Adipocyte (in vitro differentiated cells): Measurements from ENCODE around the gene NRP1.

ENCODE experiments used
- DNase-seq: peaks from one replicate; pipeline ENCODE4 v3.0.0-alpha.2; 2015; ENCODE audit warnings: low read depth
- H3K27me3 ChIP-seq: replicated peaks from 2 replicates; pipeline ENCODE4 v1.7.0; 2013; ENCODE audit warnings: mild to moderate bottlenecking, low read length, moderate library complexity; ENCODE audit not compliant: control insufficient read depth, insufficient read depth
- H3K36me3 ChIP-seq: 2 replicates; pipeline ENCODE4 v1.7.0; 2013; ENCODE audit warnings: low read length, mild to moderate bottlenecking, moderate library complexity; ENCODE audit not compliant: control insufficient read depth, insufficient read depth, severe bottlenecking
- H3K4me1 ChIP-seq: 2 replicates; pipeline ENCODE4 v1.7.0; 2013; ENCODE audit warnings: mild to moderate bottlenecking, low read length, moderate library complexity; ENCODE audit not compliant: control insufficient read depth, insufficient read depth
- H3K4me3 ChIP-seq: 2 replicates; pipeline ENCODE4 v1.7.0; 2013; ENCODE audit warnings: mild to moderate bottlenecking, low read length, moderate library complexity
- H3K9ac ChIP-seq: 2 replicates; pipeline ENCODE4 v1.7.0; 2013; ENCODE audit warnings: mild to moderate bottlenecking, low read length, moderate library complexity
- H3K9me3 ChIP-seq: 2 replicates; pipeline ENCODE4 v1.7.0; 2013; ENCODE audit warnings: mild to moderate bottlenecking, low read length, moderate library complexity; ENCODE audit not compliant: control insufficient read depth

Gene NRP1

GRCh38 chr10:33217854-33218253 is 116.6 kb downstream of the NRP1 start:
- H3K4me1 ChIP-seq, result peaks cover 51% of the 10 kb centered on the region
- no peaks in the 10 kb centered on the region for H3K27me3 ChIP-seq
- H3K4me3 ChIP-seq, result no peak overlapping the region
- no peak overlapping the region for H3K9ac ChIP-seq
- DNase-seq, result no peak
- no peaks in the 10 kb centered on the region for H3K9me3 ChIP-seq
- H3K36me3 ChIP-seq, result peaks cover 80% of the 10 kb centered on the region

GRCh38 chr10:33216661-33217427 is 117.6 kb downstream of the NRP1 start:
- Histone ChIP-seq H3K9ac (peak overlapping the region; percentile 69), H3K27me3 (no peaks in the 10 kb centered on the region), H3K4me3 (peak overlapping the region; percentile 29), H3K9me3 (no peaks in the 10 kb centered on the region), H3K36me3 (peaks cover 75% of the 10 kb centered on the region), H3K4me1 (peaks cover 60% of the 10 kb centered on the region)
- DNase-seq, result peak; percentile 71

GRCh38 chr10:33215635-33216034 is 118.8 kb downstream of the NRP1 start:
- DNase-seq, result peak; percentile 83
- Histone ChIP-seq H3K36me3 (peaks cover 69% of the 10 kb centered on the region), H3K9me3 (no peaks in the 10 kb centered on the region), H3K9ac (peak overlapping the region; percentile 48), H3K27me3 (no peaks in the 10 kb centered on the region), H3K4me1 (peaks cover 71% of the 10 kb centered on the region), H3K4me3 (no peak overlapping the region)

- peaks cover 76% of the 10 kb centered on the region for H3K4me1 ChIP-seq
- no peaks in the 10 kb centered on the region for H3K9me3 ChIP-seq
- peak overlapping the region; percentile 48 for H3K9ac ChIP-seq
- peak overlapping the region; percentile 6 for H3K4me3 ChIP-seq
- H3K36me3 ChIP-seq, result peaks cover 69% of the 10 kb centered on the region
- H3K27me3 ChIP-seq, result no peaks in the 10 kb centered on the region
- peak; percentile 83 for DNase-seq
Measured at GRCh38 chr10:33215154-33215553, 119.3 kb downstream of the NRP1 start.

- peak overlapping the region; percentile 23 for H3K9ac ChIP-seq
- H3K9me3 ChIP-seq, result no peaks in the 10 kb centered on the region
- DNase-seq, result no peak
- H3K27me3 ChIP-seq, result no peaks in the 10 kb centered on the region
- peak overlapping the region; percentile 6 for H3K4me3 ChIP-seq
- H3K4me1 ChIP-seq, result peaks cover 78% of the 10 kb centered on the region
- H3K36me3 ChIP-seq, result peaks cover 59% of the 10 kb centered on the region
Measured at GRCh38 chr10:33214174-33214573, 120.3 kb downstream of the NRP1 start.

GRCh38 chr10:33212061-33212748 is 122.3 kb downstream of the NRP1 start:
- Histone ChIP-seq H3K4me1 (peaks cover 70% of the 10 kb centered on the region), H3K9ac (peak overlapping the region; percentile 68), H3K36me3 (peaks cover 57% of the 10 kb centered on the region), H3K4me3 (peak overlapping the region; percentile 14), H3K9me3 (no peaks in the 10 kb centered on the region), H3K27me3 (no peaks in the 10 kb centered on the region)
- peak; percentile 77 for DNase-seq

- Histone ChIP-seq H3K4me1 (peaks cover 61% of the 10 kb centered on the region), H3K27me3 (no peaks in the 10 kb centered on the region), H3K9me3 (no peaks in the 10 kb centered on the region), H3K36me3 (peaks cover 57% of the 10 kb centered on the region), H3K4me3 (peak overlapping the region; percentile 14), H3K9ac (peak overlapping the region; percentile 68)
- DNase-seq, result peak; percentile 95
Measured at GRCh38 chr10:33211106-33211878, 123.2 kb downstream of the NRP1 start.

- no peaks in the 10 kb centered on the region for H3K27me3 ChIP-seq
- H3K9me3 ChIP-seq, result no peaks in the 10 kb centered on the region
- no peak overlapping the region for H3K4me3 ChIP-seq
- DNase-seq, result no peak
- H3K36me3 ChIP-seq, result peaks cover 71% of the 10 kb centered on the region
- no peak overlapping the region for H3K9ac ChIP-seq
- H3K4me1 ChIP-seq, result peaks cover 46% of the 10 kb centered on the region
Measured at GRCh38 chr10:33209802-33210201, 124.7 kb downstream of the NRP1 start.

GRCh38 chr10:33208166-33208565 is 126.3 kb downstream of the NRP1 start:
- peaks cover 66% of the 10 kb centered on the region for H3K36me3 ChIP-seq
- H3K4me1 ChIP-seq, result peaks cover 35% of the 10 kb centered on the region
- no peaks in the 10 kb centered on the region for H3K27me3 ChIP-seq
- H3K9ac ChIP-seq, result no peak overlapping the region
- H3K4me3 ChIP-seq, result no peak overlapping the region
- no peaks in the 10 kb centered on the region for H3K9me3 ChIP-seq
- no peak for DNase-seq

- H3K9me3 ChIP-seq, result no peaks in the 10 kb centered on the region
- H3K4me3 ChIP-seq, result no peak overlapping the region
- H3K4me1 ChIP-seq, result peaks cover 33% of the 10 kb centered on the region
- peaks cover 89% of the 10 kb centered on the region for H3K36me3 ChIP-seq
- no peak for DNase-seq
- H3K27me3 ChIP-seq, result no peaks in the 10 kb centered on the region
- no peak overlapping the region for H3K9ac ChIP-seq
Measured at GRCh38 chr10:33204031-33204430, 130.4 kb downstream of the NRP1 start.

- DNase-seq, result no peak
- Histone ChIP-seq H3K4me3 (no peak overlapping the region), H3K9me3 (no peaks in the 10 kb centered on the region)
Measured at GRCh38 chr10:33201971-33202370, 132.5 kb downstream of the NRP1 start.

More at GRCh38 chr10:33201971-33202370, 132.5 kb downstream of the NRP1 start:
- H3K4me1 ChIP-seq, result peaks cover 33% of the 10 kb centered on the region
- no peaks in the 10 kb centered on the region for H3K27me3 ChIP-seq
- H3K36me3 ChIP-seq, result peaks cover 85% of the 10 kb centered on the region
- H3K9ac ChIP-seq, result peak overlapping the region; percentile 10
